Measurements from ENCODE around the gene NBEAL1.
"Not testable (repeated sequence)": the region's sequence is repeated elsewhere in the genome, so short reads cannot be mapped to it uniquely, and the experiment has no call there.

NBEAL1 gene

DNA sequence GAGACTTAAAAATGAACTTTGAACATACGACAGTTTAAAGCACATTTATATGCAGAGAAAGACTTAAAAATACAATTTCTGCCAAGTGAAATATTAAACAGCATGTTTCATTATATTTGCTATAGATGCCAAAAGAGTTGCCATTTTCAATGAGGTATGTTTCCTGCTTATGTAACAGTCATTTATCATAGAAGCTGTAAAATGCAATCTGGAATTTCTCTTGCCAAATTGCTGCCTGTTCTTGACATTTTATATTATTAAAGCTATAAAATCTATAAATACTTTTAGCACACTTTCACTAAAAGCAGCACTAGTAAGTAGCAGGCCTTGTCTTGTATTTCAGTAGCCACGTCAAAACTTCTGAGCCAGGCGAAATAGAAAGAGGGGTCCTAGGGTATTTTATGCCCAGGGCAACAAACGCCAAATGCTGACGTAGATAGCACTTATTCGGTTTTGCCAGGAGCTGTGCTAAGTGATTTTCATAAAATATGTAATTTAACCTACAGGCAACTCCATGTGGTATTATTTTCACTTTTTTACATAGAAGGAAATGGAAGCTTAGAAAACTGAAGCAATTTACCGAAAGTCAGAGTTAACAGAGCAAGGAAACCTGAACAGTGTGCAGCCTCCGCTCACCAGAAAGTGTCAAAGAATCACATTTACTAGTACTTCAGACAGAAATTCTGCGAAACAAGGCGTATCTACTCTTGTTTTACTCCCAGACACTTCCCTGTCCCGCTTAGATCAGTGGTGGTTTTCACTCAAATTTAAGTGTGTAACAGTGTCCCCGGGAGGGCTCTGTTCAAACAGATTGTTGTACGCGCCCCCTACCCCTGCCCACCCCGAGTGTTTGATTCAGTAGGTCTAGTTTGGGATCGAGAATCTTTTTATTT lies 222.9 kb downstream of the NBEAL1 start:
- no peak for FAIRE-seq

DNA sequence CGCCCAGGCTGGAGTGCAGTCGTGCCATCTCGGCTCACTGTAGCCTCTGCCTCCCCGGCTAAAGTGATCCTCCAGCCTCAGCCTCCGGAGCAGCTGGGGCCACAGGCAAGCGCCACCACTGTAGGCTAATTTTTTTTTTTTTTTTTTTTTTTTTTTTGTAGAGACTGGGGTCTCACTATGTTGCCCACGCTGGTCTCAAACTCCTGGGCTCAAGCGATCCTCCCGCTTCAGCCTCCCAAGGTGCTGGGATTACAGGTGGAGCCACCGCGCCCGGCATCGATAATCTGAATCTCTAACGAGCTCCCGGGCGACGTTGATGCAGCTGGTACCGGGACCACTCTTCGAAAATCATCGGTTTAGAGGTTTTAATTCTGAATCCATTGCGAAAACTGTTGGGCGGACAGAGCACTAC lies 223.6 kb downstream of the NBEAL1 start:
- no peak for FAIRE-seq

DNA sequence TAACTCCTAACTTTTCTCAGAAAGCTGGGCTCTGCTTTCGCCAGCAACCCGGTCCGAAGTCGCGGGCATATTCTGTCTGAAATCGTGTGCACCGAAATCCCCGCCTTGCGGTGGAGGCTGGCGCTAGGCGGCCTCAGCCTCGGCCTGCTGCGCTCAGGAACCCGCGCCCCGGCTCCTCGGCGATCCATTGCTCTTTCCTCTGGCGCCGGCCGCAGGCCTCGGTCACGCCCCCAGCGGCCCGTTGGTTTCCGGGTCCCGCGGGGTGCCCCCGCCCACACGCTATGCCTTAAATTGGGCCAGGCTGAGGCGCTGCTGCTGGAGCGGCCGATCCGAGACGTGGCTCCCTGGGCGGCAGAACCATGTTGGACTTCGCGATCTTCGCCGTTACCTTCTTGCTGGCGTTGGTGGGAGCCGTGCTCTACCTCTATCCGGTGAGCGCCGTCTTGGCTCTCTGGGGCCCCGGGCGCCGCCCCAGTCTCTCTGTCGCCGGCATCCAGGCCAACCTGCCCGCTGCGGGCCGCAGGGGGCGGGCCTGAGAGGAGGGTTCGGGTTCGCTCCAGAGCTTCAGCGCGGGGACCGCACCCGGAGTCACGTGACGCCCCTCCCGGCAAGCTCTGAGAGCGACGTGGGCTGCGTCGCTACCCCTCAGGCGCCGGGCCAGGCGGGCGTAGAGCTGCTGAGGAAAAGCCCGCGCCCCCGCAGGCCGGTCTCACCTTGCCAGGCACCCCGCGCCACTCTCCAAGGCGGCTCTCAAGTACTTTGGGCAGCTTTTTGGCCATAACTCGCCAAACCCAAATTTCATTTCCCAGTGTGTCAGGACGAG lies 224.2 kb downstream of the NBEAL1 start, which contains the start of gene CYP20A1:
Gene CYP20A1 (plus strand): TSS at position 315 of the 823 bp plus-strand sequence. CDS start 45 bp downstream, at position 360.
- no peak for FAIRE-seq

DNA sequence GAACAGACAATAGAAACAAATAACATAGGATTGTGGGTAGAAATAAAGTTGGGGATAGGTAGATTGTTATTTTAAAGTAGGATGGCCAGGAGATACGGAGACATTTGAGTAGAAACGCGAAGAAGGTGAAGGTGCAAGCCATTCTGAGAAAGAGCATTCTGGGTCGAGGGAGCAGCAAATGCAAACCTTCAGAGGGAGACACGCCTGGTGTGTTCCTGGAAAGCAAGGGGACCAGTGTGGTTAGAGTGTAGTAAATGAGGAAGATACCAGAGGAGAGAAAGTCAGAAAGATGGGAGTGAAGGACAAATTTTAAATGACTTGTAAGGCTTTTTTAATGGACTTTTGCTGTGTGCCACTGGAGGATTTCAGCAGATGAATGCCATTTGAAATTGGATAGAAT lies 225.8 kb downstream of the NBEAL1 start:
- no peak for FAIRE-seq

DNA sequence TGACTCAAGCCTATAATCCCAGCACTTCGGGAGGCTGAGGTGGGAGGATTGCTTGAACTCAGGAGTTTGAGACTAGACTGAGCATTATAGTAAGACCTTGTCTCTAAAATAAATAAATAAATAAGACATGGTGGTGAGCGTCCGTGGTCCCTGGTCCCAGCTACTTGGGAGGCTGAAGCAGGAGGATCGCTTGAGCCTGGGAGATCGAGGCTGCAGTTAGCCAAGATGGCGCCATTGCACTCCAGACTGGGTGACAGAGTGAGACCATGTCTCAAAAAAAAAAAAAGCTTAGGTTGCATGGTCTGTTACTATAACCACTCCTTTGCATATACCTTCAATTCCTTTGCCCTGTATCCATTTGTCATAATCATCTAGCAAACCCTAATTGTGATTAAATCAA lies 227.8 kb downstream of the NBEAL1 start:
- FAIRE-seq: no peak

DNA sequence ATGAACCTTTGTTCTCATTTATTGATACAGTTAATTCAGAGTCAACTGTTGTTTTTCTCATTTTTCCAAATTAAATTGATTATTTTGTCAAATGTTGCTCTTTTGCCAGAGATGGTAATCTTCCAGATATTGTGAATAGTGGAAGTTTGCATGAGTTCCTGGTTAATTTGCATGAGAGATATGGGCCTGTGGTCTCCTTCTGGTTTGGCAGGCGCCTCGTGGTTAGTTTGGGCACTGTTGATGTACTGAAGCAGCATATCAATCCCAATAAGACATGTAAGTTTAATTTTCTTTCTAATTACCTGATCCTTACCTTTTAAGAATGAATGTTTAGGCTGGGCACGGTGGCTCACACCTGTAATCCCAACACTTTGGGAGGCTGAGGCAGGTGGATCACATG lies 232.0 kb downstream of the NBEAL1 start:
- no peak for FAIRE-seq

DNA sequence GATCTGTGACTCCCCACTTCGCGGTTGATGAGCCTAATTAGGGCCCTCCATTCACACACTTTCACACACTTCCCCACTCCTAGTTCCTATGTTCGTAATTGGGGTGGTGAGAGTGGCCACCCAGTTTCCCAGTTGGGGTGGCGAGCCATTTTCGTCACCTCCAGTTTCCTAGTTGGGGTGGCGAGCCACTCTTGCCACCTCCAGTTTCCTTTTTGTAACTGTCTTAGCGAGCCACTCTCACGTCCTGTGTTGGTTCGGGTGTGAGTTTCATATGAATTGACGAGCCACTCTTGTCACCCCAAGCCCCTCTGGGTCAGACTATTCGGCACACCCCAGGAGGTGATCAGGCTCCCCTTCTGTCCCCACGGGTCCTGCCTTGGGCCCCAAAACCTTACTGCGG lies 238.1 kb downstream of the NBEAL1 start:
- no peak for FAIRE-seq

DNA sequence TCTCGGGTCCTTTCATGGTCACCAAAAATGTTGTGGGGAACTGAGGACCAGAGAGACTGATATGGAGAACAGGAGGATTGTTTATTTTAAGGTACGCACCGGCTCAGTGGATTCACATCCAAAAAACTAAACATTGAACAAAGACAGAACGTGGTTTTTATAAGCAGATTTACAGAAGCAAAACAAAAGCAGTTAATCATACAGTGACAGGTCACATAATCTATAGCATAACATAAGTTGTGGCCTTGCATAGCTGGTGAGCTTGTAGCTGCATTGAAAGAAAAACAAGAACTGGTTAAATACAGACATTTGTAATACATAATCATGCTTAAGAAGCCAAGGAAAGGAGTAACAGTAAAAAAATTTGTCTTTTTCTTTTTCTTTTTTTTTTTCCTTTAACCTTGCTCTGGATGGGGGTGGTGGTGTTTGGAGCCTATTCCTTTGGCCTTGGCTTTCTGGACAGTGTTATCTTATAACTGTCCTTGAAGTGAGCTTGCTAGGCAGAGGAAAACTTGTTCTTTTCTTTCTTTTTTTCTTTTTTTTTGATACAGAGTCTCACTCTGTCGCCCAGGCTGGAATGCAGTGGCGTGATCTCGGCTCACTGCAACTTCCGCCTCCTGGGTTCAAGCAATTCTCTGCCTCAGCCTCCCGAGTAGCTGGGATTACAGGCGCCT lies 238.9 kb downstream of the NBEAL1 start:
- not testable (repeated sequence) for FAIRE-seq

DNA sequence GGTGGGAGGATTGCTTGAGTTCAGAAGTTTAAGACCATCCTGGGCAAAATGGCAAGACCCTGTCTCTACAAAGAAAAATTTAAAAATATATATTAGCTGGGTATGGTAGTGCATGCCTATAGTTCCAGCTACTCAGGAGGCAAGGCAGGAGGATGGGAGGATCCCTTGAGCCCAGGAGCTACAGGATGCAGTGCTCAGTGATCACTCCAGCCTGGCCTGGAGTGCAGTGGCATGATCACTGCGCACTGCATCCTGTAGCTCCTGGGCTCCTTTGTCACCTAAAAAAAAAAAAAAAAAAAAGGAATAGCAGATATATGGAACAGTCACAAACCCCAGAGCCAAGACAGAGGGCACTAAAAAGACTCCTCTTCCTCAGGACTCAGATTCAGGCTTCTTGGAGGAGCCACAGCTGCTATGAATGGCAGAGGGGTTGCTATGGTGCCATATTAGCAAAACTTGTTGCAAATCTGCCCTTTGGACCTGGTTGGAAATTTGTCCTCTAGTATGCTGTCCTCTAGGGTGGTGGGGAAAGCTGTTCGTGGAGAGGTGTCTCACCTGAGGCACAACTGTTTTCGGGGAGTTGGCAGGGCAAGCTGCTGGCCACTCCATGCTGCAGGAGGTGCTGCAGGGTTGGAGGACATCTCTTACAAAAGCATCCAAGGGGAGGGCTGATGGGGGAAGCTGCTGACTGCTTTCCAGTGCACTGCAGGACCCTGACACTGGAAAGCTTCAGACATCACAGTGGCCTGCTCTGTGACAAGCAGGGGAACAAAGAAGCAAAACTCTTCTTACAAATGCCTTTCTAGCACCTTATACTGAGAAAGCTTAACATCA lies 246.9 kb downstream of the NBEAL1 start:
- no peak for FAIRE-seq
